SK-N-SH (cell line): ENCODE results near the gene ZP1.

Experiments used
- ELF1 ChIP-seq: IDR thresholded peaks from 2 replicates; pipeline ENCODE4 v1.4.0; 2012
- EP300 ChIP-seq, 2 experiments: IDR thresholded peaks; 2 replicates each; pipeline versions ENCODE4 v1.4.0 to v1.6.1; 2012; ENCODE audit warnings: borderline replicate concordance in 1 of 2, low read depth in 1 of 2, low read length in 1 of 2
- EZH2phosphoT487 ChIP-seq: fragments of 200-600 bp; sonication (generic); IDR thresholded peaks from 2 replicates; pipeline ENCODE4 v1.6.1; 2017; ENCODE audit warnings: low read depth, mixed run types, mild to moderate bottlenecking, antibody characterized with exemption, moderate library complexity, borderline replicate concordance
- POLR2AphosphoS5 ChIP-seq: IDR thresholded peaks from 2 replicates; pipeline ENCODE4 v1.6.1; 2012; ENCODE audit warnings: low read depth, low read length
- RCOR1 ChIP-seq: fragments of 150-350 bp; IDR thresholded peaks from 2 replicates; pipeline ENCODE4 v1.6.1; 2017; ENCODE audit warnings: antibody characterized with exemption, low read length
- SIN3A ChIP-seq: IDR thresholded peaks from 2 replicates; pipeline ENCODE4 v1.6.1; 2012; ENCODE audit warnings: low read depth, mild to moderate bottlenecking, low read length, moderate library complexity, borderline replicate concordance
- SMC3 ChIP-seq: IDR thresholded peaks from 2 replicates; pipeline ENCODE4 v1.6.1; 2012; ENCODE audit warnings: low read depth, low read length, improper control_type of control experiment
- TEAD4 ChIP-seq: IDR thresholded peaks from 2 replicates; pipeline ENCODE4 v1.4.0; 2012; ENCODE audit warnings: mild to moderate bottlenecking, borderline replicate concordance; ENCODE audit not compliant: insufficient read depth
- YY1 ChIP-seq: IDR thresholded peaks from 2 replicates; pipeline ENCODE4 v1.4.0; 2012; ENCODE audit warnings: low read depth, mild to moderate bottlenecking
- TF ChIP-seq, protein P1 (sequence below): fragments of 200-600 bp; sonication (generic); IDR thresholded peaks from 2 replicates; pipeline ENCODE4 v1.6.1; 2017; ENCODE audit warnings: antibody characterized with exemption, mild to moderate bottlenecking, moderate library complexity
- TF ChIP-seq, protein P2 (sequence below): IDR thresholded peaks from 2 replicates; pipeline ENCODE4 v1.6.1; 2012; ENCODE audit warnings: mild to moderate bottlenecking, low read depth, low read length, moderate library complexity
- TF ChIP-seq, protein P3 (sequence below): IDR thresholded peaks from 2 replicates; pipeline ENCODE4 v1.4.0; 2012; ENCODE audit warnings: low read depth, borderline replicate concordance

DNA sequence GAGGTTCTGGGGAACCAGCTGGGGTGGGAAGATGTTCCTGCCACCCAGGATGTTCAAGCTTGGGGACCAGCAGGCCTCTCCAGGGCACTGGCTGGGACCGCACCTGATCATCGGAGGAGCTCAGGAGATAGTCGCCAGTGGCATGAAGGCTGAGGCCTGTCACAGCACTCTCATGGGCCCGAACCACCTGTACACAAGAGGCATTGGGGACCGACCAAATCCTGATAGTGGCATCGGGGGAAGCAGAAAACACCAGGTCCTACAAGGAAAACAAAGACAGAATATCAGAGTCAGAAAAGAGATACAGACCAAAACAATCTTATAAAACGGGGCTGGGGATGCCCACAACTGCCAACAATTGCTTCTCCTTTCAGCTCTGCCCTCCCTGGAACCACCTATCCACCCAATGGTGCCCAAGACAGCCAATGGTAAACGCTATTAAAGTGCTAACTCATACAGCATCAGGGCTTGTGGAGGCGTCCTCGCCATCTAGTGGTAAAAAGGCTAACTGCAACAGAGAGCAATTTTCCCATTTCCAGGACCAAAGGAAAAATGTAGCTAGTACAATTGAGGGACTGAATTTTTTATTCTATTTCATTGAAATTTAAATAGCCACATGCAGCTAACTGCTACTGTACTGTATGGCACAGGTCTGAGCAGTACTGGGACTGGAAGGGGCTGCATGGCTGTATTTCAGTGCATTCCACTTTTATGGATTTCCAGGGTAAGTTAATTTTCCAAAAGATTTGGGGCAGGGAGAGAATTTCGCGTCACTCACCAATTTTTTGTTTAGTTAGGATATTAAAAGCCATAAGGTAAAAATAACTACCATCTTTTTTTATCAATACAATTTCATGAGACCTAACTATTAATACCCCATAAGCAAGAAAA, 31.9 kb downstream of the ZP1 start:
- TF ChIP-seq, protein P1, sequence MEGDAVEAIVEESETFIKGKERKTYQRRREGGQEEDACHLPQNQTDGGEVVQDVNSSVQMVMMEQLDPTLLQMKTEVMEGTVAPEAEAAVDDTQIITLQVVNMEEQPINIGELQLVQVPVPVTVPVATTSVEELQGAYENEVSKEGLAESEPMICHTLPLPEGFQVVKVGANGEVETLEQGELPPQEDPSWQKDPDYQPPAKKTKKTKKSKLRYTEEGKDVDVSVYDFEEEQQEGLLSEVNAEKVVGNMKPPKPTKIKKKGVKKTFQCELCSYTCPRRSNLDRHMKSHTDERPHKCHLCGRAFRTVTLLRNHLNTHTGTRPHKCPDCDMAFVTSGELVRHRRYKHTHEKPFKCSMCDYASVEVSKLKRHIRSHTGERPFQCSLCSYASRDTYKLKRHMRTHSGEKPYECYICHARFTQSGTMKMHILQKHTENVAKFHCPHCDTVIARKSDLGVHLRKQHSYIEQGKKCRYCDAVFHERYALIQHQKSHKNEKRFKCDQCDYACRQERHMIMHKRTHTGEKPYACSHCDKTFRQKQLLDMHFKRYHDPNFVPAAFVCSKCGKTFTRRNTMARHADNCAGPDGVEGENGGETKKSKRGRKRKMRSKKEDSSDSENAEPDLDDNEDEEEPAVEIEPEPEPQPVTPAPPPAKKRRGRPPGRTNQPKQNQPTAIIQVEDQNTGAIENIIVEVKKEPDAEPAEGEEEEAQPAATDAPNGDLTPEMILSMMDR, result peak; percentile 95
- TF ChIP-seq, protein P2, sequence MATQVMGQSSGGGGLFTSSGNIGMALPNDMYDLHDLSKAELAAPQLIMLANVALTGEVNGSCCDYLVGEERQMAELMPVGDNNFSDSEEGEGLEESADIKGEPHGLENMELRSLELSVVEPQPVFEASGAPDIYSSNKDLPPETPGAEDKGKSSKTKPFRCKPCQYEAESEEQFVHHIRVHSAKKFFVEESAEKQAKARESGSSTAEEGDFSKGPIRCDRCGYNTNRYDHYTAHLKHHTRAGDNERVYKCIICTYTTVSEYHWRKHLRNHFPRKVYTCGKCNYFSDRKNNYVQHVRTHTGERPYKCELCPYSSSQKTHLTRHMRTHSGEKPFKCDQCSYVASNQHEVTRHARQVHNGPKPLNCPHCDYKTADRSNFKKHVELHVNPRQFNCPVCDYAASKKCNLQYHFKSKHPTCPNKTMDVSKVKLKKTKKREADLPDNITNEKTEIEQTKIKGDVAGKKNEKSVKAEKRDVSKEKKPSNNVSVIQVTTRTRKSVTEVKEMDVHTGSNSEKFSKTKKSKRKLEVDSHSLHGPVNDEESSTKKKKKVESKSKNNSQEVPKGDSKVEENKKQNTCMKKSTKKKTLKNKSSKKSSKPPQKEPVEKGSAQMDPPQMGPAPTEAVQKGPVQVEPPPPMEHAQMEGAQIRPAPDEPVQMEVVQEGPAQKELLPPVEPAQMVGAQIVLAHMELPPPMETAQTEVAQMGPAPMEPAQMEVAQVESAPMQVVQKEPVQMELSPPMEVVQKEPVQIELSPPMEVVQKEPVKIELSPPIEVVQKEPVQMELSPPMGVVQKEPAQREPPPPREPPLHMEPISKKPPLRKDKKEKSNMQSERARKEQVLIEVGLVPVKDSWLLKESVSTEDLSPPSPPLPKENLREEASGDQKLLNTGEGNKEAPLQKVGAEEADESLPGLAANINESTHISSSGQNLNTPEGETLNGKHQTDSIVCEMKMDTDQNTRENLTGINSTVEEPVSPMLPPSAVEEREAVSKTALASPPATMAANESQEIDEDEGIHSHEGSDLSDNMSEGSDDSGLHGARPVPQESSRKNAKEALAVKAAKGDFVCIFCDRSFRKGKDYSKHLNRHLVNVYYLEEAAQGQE, result no peak
- TF ChIP-seq ELF1 (no peak), EP300 (IDR thresholded peaks at IDR 0.05; ENCODE audit: borderline replicate concordance in 1 of 2, low read depth in 1 of 2, low read length in 1 of 2) (no peak), SMC3 (peak; percentile 82), EZH2phosphoT487 (no peak), TEAD4 (no peak), POLR2AphosphoS5 (no peak), SIN3A (no peak), RCOR1 (no peak; the same call in 1 of the 2 replicates), YY1 (no peak)
- TF ChIP-seq, protein P3, sequence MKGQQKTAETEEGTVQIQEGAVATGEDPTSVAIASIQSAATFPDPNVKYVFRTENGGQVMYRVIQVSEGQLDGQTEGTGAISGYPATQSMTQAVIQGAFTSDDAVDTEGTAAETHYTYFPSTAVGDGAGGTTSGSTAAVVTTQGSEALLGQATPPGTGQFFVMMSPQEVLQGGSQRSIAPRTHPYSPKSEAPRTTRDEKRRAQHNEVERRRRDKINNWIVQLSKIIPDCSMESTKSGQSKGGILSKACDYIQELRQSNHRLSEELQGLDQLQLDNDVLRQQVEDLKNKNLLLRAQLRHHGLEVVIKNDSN, result no peak
